WTC11 (cell line): ENCODE measurements around the gene GRAMD2A. TPM values are rescaled to one million over a fixed set of nuclear protein-coding genes. Genes with fewer than 3 reads are reported as not detected.

Experiments used
- ATAC-seq: fragments of 200-7000 bp; cut with Tn5 transposase; 2 replicates; pipeline ENCODE4 v1.10.0; 2021; ENCODE audit warnings: mild to moderate bottlenecking, moderate library complexity
- CTCF ChIA-PET: fragments of 300-600 bp; sonication (Branson Sonifier 250); formaldehyde crosslinking; loops from one replicate; lab custom pipeline; 2021; ENCODE audit warnings: antibody characterized with exemption; lab: Charles Lee
- POLR2A ChIA-PET: fragments of 350-600 bp; sonication (Branson Sonifier 250); formaldehyde crosslinking; loops from one replicate; lab custom pipeline; 2021; ENCODE audit warnings: antibody characterized with exemption; lab: Charles Lee
- DNase-seq: peaks from one replicate; pipeline ENCODE4 v3.0.0; 2021; ENCODE audit warnings: low spot score
- H3K27ac Mint-ChIP-seq: 2 replicates; pipeline ENCODE4 v1.8.0; 2021; ENCODE audit warnings: mixed read lengths
- H3K27me3 Mint-ChIP-seq: 2 replicates; pipeline ENCODE4 v1.8.0; 2021; ENCODE audit warnings: low read depth, mild to moderate bottlenecking, moderate library complexity, mixed read lengths
- H3K36me3 Mint-ChIP-seq: 2 replicates; pipeline ENCODE4 v1.8.0; 2021; ENCODE audit warnings: mixed read lengths
- H3K4me1 Mint-ChIP-seq: 2 replicates; pipeline ENCODE4 v1.8.0; 2022; ENCODE audit warnings: mixed read lengths
- H3K4me3 Mint-ChIP-seq: 2 replicates; pipeline ENCODE4 v1.8.0; 2021; ENCODE audit warnings: mild to moderate bottlenecking, moderate library complexity, mixed read lengths
- H3K9me3 Mint-ChIP-seq: 2 replicates; pipeline ENCODE4 v1.8.0; 2021; ENCODE audit warnings: mixed read lengths
- CREB1 ChIP-seq: sonication (generic); formaldehyde crosslinking; IDR thresholded peaks from 2 replicates; pipeline ENCODE4 v1.8.0; 2023; ENCODE audit warnings: mild to moderate bottlenecking, missing genetic modification reagents
- ELF4 ChIP-seq: sonication (generic); formaldehyde crosslinking; IDR thresholded peaks from 2 replicates; pipeline ENCODE4 v1.8.1; 2022; ENCODE audit warnings: low read depth, mild to moderate bottlenecking, moderate library complexity, missing genetic modification reagents
- FOXP1 ChIP-seq: sonication (generic); formaldehyde crosslinking; IDR thresholded peaks from 2 replicates; pipeline ENCODE4 v1.8.0; 2022; ENCODE audit warnings: missing genetic modification reagents, mild to moderate bottlenecking, moderate library complexity, borderline replicate concordance
- JAZF1 ChIP-seq: fragments of 250-450 bp; sonication (Bioruptor Pico); IDR thresholded peaks from 2 replicates; pipeline ENCODE4 v1.9.0; 2021; ENCODE audit warnings: moderate library complexity, mild to moderate bottlenecking, inconsistent platforms
- SOX15 ChIP-seq: fragments of 250-450 bp; sonication (Bioruptor Pico); IDR thresholded peaks from 2 replicates; pipeline ENCODE4 v1.9.0; 2021; ENCODE audit warnings: mild to moderate bottlenecking
- TCF7 ChIP-seq: sonication (generic); formaldehyde crosslinking; IDR thresholded peaks from 2 replicates; pipeline ENCODE4 v1.8.0; 2022; ENCODE audit warnings: mild to moderate bottlenecking, low read depth, missing genetic modification reagents, moderate library complexity
- ZNF121 ChIP-seq: sonication (generic); formaldehyde crosslinking; IDR thresholded peaks from 2 replicates; pipeline ENCODE4 v1.8.0; 2023; ENCODE audit warnings: missing genetic modification reagents
- ZNF219 ChIP-seq: sonication (generic); formaldehyde crosslinking; IDR thresholded peaks from 2 replicates; pipeline ENCODE4 v1.8.0; 2023; ENCODE audit warnings: missing genetic modification reagents, mild to moderate bottlenecking, borderline replicate concordance
- ZNF671 ChIP-seq: fragments of 250-450 bp; sonication (Bioruptor Pico); IDR thresholded peaks from 2 replicates; pipeline ENCODE4 v1.8.0; 2021; ENCODE audit warnings: mild to moderate bottlenecking
- total RNA-seq: library from RNA; stranded (reverse); gene quantifications from 3 replicates; pipeline ENCODE4 v1.2.3, GENCODE V29; 2021
- TF ChIP-seq, protein P1 (sequence below): fragments of 250-450 bp; sonication (Bioruptor Pico); conservative IDR thresholded peaks from 2 replicates; pipeline ENCODE4 v1.9.0; 2021; ENCODE audit warnings: mild to moderate bottlenecking
- TF ChIP-seq, protein P2 (sequence below): sonication (generic); formaldehyde crosslinking; IDR thresholded peaks from 2 replicates; pipeline ENCODE4 v1.8.1; 2023; ENCODE audit warnings: mild to moderate bottlenecking, missing genetic modification reagents, borderline replicate concordance
- TF ChIP-seq, protein P3 (sequence below): sonication (generic); formaldehyde crosslinking; IDR thresholded peaks from 2 replicates; pipeline ENCODE4 v1.8.1; 2022; ENCODE audit warnings: low read depth, mild to moderate bottlenecking, moderate library complexity, missing genetic modification reagents, borderline replicate concordance
- TF ChIP-seq, protein P4 (sequence below): fragments of 250-450 bp; sonication (Bioruptor Pico); IDR thresholded peaks from 2 replicates; pipeline ENCODE4 v1.9.0; 2021; ENCODE audit warnings: mild to moderate bottlenecking
- TF ChIP-seq, protein P5 (sequence below): sonication (generic); formaldehyde crosslinking; IDR thresholded peaks from 2 replicates; pipeline ENCODE4 v1.8.1; 2022; ENCODE audit warnings: mild to moderate bottlenecking, missing genetic modification reagents, moderate library complexity, borderline replicate concordance
- TF ChIP-seq, protein P6 (sequence below): fragments of 250-450 bp; sonication (Bioruptor Pico); IDR thresholded peaks from 2 replicates; pipeline ENCODE4 v1.8.0; 2021; ENCODE audit warnings: mild to moderate bottlenecking
- TF ChIP-seq, protein P7 (sequence below): sonication (generic); formaldehyde crosslinking; IDR thresholded peaks from 2 replicates; pipeline ENCODE4 v1.8.1; 2023; ENCODE audit warnings: mild to moderate bottlenecking, moderate library complexity, missing genetic modification reagents

GRAMD2A gene
- total RNA-seq, 1 experiment from 2014 or later = 1.9 TPM

DNA sequence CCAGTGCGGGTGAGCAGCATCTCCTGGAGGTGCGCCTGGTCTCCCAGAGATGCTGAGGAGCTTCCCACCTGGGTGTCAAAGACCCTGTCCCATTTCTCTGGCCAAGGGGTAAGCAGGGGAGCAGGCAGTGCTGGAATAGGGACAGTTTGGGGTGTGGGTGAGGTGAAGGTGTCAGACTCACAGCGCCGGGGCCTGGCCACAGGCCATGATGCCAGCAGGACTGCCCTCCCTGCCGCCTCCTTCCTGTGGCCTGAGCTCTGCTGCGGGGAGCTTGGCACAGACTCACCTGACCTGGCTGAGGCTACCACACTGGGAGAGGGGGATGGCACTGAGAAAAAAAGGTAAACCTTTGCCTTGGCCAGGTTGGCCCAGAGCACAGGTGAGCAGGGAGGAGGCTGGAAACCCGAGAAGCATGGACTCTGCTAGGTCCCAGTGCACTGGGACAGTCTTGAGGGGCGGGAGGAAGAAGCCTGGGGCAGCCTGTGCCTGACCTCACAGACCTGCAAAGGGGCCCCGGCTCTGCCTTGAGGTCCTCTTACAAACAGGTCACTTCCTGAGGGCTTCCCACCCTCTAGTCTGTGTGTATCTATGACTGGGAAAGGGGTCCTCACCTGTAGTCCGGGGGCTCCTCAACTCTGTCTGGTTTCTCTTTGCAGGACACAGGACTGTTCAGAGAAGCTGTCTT is 28.2 kb downstream of the GRAMD2A start:
- no peak for DNase-seq
- ChIA-PET POLR2A (no interaction called here), CTCF (interaction anchor here (1.6 to 2.0 kb wide), 2 partner anchors 13 to 15 kb away, joined by 5 to 9 read pairs; no protein-coding TSS in a partner anchor)
- Mint-ChIP-seq H3K36me3 (no peaks in the 10 kb centered on the region), H3K27ac (no peak overlapping the region), H3K27me3 (no peaks in the 10 kb centered on the region), H3K4me3 (no peak overlapping the region), H3K4me1 (peaks cover 11% of the 10 kb centered on the region), H3K9me3 (no peaks in the 10 kb centered on the region)
- peak; percentile 62; the same call in 1 of the 2 replicates for TF ChIP-seq TCF7
- TF ChIP-seq ZNF121 (CRISPR knock-in tag) = 0 out of 2 replicates have a peak, but pooled peaks have one; percentile 48
- no peak for TF ChIP-seq ZNF671
- TF ChIP-seq, protein P1, sequence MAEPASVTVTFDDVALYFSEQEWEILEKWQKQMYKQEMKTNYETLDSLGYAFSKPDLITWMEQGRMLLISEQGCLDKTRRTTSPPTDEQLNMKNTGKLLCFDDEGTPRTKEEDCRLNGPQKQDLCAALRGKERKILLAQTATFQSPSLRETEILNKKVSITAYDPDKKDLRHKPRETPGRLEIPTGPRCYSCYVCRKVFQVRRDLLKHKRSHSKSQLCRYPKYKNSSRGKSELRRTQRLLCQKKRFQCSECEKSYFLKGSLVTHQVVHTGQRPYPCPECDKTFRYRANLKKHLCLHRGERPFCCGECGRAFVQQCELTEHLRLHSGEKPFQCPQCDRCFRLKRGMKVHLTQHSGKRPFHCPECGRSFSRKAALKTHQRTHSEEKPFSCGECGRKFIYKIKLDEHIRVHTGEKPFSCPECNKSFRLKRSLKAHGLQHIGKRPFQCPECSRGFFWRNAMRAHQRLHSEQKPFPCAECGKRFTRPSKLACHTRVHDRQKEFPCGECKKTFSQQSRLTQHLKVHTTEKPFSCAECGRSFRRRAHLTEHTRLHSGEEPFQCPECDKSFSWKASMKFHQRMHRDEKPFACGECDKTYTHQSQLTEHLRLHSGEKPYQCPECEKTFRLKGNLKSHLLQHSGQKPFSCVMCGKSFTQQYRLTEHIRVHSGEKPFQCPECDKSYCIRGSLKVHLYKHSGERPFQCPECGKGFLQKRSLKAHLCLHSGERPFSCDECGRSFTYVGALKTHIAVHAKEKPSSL (CRISPR knock-in tag) = no peak
- no peak for TF ChIP-seq ZNF219 (CRISPR knock-in tag)
- TF ChIP-seq ELF4 (CRISPR knock-in tag) = no peak
- ATAC-seq = peak; percentile 51; the same call in 1 of the 2 replicates

DNA sequence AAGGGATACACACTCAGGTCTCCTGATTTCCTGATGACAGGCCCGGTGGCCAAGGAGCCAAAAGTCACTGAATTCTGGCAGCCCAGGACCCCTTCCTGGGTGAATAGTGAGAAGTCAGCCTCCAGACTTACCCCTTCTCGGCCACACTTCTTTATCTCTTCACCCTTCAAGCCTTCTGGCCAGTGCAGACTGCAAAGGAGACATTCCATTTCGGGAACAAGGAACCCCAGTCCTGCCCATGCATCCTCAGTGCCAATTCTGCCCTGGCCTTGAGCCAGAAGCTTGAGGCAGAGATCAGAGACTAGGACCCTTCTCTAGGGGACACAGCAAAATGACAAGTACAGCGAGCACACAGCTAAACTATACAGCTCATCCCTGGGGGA is 28.8 kb downstream of the GRAMD2A start:
- H3K4me1 Mint-ChIP-seq = peaks cover 11% of the 10 kb centered on the region
- CTCF ChIA-PET = interaction anchor here (1.0 to 2.0 kb wide), 3 partner anchors 8 to 16 kb away, joined by 3 to 9 read pairs (median 5); no protein-coding TSS in a partner anchor
- no peaks in the 10 kb centered on the region for H3K36me3 Mint-ChIP-seq
- DNase-seq (no peak), ATAC-seq (no peak)
- H3K4me3 Mint-ChIP-seq = no peak overlapping the region
- no peaks in the 10 kb centered on the region for H3K27me3 Mint-ChIP-seq
- POLR2A ChIA-PET = no interaction called here
- H3K9me3 Mint-ChIP-seq = no peaks in the 10 kb centered on the region
- TF ChIP-seq, protein P2, sequence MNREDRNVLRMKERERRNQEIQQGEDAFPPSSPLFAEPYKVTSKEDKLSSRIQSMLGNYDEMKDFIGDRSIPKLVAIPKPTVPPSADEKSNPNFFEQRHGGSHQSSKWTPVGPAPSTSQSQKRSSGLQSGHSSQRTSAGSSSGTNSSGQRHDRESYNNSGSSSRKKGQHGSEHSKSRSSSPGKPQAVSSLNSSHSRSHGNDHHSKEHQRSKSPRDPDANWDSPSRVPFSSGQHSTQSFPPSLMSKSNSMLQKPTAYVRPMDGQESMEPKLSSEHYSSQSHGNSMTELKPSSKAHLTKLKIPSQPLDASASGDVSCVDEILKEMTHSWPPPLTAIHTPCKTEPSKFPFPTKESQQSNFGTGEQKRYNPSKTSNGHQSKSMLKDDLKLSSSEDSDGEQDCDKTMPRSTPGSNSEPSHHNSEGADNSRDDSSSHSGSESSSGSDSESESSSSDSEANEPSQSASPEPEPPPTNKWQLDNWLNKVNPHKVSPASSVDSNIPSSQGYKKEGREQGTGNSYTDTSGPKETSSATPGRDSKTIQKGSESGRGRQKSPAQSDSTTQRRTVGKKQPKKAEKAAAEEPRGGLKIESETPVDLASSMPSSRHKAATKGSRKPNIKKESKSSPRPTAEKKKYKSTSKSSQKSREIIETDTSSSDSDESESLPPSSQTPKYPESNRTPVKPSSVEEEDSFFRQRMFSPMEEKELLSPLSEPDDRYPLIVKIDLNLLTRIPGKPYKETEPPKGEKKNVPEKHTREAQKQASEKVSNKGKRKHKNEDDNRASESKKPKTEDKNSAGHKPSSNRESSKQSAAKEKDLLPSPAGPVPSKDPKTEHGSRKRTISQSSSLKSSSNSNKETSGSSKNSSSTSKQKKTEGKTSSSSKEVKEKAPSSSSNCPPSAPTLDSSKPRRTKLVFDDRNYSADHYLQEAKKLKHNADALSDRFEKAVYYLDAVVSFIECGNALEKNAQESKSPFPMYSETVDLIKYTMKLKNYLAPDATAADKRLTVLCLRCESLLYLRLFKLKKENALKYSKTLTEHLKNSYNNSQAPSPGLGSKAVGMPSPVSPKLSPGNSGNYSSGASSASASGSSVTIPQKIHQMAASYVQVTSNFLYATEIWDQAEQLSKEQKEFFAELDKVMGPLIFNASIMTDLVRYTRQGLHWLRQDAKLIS (CRISPR knock-in tag) = no peak
- TF ChIP-seq JAZF1 (no peak), SOX15 (no peak), FOXP1 (no peak), CREB1 (no peak)
- TF ChIP-seq, protein P3, sequence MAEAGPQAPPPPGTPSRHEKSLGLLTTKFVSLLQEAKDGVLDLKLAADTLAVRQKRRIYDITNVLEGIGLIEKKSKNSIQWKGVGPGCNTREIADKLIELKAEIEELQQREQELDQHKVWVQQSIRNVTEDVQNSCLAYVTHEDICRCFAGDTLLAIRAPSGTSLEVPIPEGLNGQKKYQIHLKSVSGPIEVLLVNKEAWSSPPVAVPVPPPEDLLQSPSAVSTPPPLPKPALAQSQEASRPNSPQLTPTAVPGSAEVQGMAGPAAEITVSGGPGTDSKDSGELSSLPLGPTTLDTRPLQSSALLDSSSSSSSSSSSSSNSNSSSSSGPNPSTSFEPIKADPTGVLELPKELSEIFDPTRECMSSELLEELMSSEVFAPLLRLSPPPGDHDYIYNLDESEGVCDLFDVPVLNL (CRISPR knock-in tag) = no peak
- TF ChIP-seq, protein P4, sequence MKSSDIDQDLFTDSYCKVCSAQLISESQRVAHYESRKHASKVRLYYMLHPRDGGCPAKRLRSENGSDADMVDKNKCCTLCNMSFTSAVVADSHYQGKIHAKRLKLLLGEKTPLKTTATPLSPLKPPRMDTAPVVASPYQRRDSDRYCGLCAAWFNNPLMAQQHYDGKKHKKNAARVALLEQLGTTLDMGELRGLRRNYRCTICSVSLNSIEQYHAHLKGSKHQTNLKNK (CRISPR knock-in tag) = no peak
- TF ChIP-seq, protein P5, sequence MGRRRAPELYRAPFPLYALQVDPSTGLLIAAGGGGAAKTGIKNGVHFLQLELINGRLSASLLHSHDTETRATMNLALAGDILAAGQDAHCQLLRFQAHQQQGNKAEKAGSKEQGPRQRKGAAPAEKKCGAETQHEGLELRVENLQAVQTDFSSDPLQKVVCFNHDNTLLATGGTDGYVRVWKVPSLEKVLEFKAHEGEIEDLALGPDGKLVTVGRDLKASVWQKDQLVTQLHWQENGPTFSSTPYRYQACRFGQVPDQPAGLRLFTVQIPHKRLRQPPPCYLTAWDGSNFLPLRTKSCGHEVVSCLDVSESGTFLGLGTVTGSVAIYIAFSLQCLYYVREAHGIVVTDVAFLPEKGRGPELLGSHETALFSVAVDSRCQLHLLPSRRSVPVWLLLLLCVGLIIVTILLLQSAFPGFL (CRISPR knock-in tag) = no peak
- TF ChIP-seq, protein P1 (CRISPR knock-in tag) = no peak
- TF ChIP-seq, protein P6, sequence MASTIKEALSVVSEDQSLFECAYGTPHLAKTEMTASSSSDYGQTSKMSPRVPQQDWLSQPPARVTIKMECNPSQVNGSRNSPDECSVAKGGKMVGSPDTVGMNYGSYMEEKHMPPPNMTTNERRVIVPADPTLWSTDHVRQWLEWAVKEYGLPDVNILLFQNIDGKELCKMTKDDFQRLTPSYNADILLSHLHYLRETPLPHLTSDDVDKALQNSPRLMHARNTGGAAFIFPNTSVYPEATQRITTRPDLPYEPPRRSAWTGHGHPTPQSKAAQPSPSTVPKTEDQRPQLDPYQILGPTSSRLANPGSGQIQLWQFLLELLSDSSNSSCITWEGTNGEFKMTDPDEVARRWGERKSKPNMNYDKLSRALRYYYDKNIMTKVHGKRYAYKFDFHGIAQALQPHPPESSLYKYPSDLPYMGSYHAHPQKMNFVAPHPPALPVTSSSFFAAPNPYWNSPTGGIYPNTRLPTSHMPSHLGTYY (CRISPR knock-in tag) = no peak
- TF ChIP-seq, protein P7, sequence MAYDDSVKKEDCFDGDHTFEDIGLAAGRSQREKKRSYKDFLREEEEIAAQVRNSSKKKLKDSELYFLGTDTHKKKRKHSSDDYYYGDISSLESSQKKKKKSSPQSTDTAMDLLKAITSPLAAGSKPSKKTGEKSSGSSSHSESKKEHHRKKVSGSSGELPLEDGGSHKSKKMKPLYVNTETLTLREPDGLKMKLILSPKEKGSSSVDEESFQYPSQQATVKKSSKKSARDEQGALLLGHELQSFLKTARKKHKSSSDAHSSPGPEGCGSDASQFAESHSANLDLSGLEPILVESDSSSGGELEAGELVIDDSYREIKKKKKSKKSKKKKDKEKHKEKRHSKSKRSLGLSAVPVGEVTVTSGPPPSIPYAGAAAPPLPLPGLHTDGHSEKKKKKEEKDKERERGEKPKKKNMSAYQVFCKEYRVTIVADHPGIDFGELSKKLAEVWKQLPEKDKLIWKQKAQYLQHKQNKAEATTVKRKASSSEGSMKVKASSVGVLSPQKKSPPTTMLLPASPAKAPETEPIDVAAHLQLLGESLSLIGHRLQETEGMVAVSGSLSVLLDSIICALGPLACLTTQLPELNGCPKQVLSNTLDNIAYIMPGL (CRISPR knock-in tag) = no peak
- H3K27ac Mint-ChIP-seq = no peak overlapping the region
